Right forelimb (tissue), 1 donor: Measurements from ENCODE around the gene OLFML2B.
"Not testable (repeated sequence)": the region's sequence is repeated elsewhere in the genome, so short reads cannot be mapped to it uniquely, and the experiment has no call there.

Experiments
- DNase-seq: peaks from one replicate; pipeline ENCODE4 v3.0.0-alpha.2; 2018

OLFML2B gene

DNA sequence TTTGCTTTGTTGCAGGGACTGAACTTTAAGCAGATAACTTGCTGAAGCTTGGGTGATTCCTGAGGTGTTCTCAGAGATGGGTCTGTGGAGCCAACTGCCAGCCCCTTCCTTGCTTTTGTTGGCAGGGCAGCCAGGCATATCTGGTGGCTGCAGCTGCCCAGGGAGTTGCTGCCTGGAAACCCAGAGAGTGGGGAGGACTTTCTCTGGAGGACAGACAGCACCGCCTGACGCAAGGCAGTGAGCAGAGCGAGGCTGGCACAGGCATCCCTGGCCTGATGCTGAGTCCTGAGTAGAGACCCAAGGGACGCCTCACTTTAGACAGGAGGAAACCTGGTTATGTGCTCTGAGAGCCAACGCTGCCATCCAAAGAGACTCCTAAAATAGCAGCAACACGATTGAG lies 9.8 kb upstream of the OLFML2B start:
- no peak for DNase-seq

DNA sequence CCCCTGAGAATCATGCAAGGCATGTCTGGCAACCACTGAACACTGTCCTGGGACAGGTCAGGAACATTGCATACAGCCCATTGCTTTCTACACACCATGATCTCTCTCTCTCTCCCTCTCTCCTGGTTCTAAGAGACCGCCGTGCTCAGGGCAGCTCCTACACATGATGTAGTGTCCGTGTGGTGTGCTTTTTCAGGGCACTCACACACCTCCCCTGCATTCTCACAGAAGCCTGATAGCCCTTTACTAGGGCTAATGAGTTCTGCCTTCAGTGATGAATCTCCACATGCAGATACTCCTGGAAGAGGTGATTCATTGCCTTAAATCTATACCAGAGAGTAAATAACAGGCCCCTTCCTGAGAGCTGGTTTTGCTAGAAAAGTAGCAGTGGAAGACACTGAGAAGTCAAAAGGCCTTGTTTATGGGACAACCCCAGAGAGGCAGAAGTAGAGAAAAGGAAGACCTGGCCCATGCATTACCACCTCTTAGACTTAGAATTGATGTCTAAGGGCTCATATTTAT lies 7.2 kb upstream of the OLFML2B start:
- no peak for DNase-seq

DNA sequence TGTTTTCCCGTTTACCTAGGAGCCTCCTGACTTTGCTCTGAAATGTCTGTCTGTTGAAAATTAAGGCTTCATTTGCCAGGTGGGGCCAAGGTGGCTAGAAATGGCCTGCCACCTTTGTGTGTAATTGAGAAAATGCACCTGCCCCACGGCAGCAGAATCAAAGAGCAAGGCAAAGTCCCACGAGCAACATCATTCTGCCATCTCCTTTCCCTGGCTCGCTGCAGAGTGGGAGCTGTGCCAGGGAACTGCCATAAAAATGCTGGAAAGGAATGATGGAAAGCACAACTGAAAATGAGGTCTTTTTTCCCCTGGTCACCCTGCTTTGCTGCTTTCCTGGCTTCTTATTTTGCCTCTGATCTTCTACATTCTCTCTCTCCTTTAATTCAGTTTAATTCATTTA lies 5.5 kb upstream of the OLFML2B start:
- DNase-seq = peak; percentile 66

DNA sequence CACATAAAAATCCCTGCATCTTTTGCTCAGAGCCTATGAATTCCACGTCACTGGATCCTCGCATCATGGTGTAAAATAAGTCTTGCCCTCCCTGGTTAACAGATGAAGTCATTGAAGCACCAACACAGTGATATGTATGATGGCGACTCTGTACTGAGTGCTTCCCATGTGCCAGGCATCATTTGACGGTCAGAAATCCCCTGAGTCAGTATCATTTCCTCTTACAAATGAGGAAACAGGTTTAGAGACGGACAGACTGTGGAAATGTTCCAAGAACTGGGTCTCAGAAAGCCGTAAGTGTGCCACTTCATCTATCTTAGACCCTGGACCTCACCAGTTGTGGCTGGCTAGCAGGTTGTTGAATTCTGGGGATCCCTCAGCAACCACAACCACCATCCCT lies 5.1 kb upstream of the OLFML2B start:
- DNase-seq = no peak

DNA sequence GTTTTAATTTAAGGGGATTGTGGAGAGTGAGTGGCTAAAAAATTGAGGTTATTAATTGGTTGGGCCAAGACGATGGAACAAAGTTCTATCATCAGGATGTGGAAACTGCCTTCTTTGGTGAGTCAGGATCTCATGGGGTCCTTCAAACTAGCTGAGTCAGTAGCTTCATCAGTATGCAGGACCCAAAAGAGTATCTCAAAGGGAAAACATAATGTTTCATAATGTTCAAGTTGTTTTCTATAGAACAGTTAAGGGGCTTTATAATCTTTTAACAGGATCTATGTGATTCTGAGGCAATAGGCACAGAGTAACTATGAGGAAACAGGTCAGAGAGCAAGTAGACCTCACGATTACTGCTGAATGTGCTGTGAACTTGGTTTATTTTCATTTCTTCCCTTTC lies 3.2 kb upstream of the OLFML2B start:
- DNase-seq = no peak

DNA sequence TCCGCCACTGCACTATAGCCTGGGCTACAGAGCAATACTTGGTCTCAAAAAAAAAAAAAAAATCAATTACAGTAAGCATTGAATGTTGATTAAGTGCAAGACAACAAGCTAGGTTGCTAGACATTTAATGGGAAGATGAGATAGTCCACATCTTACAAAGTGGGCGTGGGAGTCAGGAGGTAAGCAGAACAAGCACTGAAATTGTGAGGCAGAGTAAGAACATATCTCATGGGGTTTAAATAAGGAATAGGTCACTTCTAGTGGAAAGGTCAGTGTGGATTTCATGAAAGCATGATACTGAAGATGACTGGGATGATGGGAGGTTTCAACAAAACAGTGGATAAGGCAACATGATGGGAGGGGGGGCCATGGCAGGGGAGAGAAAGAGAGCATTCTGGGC lies 1.9 kb upstream of the OLFML2B start:
- peak; percentile 10 for DNase-seq

DNA sequence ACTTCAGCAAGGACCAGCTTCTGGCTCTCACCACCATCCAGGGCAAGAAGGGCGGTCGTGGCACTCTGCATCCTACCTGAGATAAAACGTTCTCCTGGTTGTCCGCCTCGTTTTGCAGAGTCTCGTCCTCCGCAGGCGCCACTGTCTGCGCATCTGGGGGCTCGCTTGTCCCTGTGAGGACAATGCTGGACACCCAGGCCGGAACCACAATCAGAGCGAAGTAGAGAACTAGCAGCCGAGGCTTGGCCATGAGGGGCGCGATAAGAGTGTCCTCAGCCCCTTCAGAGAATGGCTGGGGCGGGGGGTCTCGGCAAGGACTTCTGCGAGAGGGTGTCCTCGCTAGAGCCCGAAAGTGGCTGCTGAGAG lies 505 bp downstream of the OLFML2B start:
- DNase-seq = no peak

DNA sequence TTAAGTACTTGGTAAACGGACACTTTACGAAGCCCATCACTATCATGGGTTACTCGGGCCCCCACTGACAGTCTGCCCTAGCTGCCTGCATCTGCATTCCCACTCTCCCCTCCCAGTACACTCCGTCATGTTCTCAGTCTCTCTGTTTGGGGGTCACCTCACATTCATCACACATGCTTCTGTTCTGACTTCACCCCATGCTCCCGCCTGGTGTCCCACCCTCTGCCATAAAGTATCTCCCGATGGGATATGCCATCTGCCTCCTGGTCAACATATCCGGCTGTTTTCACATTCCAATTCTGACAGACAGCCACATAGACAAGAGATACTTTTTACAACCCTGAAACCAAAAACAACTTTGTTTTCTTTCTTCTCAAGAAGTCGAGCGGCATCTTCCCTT lies 1.0 kb downstream of the OLFML2B start:
- peak; percentile 49 for DNase-seq

DNA sequence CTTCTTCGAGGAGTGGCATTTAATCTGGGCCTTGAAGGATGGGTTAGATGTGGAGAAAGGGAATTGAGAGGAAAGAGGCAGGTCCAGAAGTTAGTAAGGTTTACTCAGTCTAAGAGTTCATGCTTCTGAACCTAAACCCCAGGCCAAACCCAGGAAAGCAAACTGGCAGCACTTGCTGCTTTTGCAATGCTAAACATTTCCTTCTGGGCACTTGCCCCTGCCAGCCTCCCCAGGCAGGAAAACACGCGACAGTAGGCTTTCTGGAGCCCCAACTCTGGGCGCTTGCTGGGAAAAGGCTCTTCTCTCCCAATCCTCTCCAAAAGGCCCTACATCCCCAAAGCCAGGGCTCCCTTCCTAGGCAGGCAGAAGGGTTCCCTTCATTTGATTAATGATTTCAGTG lies 2.5 kb downstream of the OLFML2B start:
- DNase-seq = peak; percentile 39

DNA sequence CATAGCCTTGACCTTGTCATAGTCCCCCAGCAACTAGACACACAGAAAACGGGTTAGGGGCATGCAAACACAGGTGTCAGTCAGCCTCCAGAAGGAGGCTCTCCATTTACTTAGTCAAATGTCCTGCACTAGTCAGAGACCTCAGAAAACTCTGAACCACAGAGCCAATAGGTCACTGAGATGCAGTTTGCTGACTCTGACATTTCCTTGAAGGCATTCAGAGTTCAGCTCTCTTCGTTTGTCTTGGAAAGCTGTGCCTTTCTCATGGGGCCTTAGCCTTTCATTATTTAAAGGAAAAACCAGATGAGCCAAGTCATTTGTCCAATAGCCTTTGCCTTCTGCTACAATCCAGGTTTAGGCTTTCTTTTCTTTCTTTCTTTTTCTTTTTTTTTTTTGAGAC lies 3.5 kb downstream of the OLFML2B start:
- DNase-seq = peak; percentile 44

DNA sequence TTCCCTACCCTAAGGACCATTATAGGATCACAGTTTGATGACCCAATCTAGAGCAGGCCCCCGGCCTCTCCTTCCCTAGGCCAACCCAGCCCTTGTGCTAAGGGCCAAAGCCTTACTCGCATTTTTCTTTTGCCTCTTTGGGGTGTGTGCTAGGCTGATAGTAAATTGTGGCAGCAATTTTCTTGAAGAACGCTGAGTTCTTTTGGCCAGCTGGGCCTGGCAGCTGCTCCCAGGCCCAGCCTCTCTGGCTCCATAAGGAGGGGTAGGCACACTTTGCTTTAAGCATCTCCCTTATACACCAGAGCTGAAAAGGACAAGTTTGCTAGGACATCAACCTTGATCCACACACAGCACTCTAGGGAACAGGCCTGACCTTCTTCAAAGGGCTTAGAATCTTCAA lies 4.2 kb downstream of the OLFML2B start:
- peak; percentile 40 for DNase-seq

DNA sequence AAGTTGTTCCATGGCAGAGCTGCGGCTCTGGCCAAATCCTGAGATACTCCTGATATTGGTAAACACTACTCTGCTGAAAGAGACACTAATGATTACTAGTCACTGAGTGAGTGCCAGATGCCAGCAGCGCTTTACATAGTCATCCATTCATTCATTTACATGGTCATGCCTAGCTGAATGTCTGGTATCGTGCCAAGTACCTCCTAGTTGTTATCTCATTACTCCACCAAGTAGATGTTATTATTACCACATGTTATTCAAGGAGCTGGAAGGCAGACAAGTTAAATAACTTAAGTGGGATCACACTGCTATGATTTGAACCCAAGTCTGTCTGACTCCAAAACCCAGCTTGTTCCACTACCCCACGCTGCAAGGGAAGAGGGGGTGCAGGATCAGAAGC lies 4.7 kb downstream of the OLFML2B start:
- DNase-seq = no peak

DNA sequence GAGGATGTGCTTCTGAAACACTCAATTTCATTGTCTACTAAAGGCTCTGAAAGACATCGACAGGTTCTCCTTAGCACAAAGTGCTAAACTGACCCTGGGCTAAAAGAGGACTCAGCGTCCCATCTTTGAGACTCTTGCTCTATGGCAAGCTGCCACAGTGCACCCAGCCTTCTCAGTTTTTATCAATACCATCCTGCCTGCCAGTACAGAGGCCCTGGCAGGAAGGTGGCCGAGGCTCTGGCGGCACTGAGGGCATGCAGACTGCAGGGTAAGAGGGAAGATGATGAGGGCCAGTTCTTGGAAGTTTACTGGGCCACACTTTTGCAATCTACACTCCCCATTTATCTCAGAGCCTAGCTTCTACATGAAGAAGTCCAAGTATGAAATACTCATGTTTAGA lies 5.3 kb downstream of the OLFML2B start:
- DNase-seq = no peak

DNA sequence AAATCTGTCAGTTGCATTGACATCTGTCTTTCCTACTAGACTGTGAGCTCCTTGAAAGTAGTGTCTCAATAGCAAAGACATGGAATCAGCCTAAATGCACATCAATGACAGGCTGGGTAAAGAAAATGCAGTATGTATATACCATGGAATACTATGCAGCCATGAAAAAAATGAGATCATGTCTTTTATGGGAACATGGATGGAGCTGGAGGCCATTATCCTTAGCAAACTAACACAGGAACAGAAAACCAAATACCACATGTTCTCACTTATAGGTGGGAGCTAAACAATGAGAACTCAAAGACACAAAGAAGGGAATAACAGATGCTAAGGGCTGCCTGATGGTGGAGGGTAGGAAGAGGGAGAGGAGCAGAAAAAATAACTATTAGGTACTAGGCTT lies 5.9 kb downstream of the OLFML2B start:
- not testable (repeated sequence) for DNase-seq

DNA sequence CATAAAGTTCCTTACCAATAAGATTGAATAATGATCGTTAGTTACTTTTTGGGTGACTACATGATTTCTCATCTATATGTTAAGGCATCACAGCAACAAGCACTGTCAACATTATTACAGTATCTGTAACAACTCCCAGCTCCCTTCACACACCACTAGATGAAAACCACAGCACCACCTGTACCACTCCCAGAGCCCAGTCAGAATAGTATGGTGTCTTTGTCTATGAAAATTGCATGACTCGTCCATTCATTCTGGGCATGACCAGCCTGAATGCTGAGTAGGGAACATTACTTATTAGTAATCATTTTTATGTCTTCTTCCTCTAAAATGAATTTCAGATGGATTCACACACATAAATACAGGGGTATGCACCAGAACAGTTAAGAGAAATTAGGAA lies 7.0 kb downstream of the OLFML2B start:
- no peak for DNase-seq

DNA sequence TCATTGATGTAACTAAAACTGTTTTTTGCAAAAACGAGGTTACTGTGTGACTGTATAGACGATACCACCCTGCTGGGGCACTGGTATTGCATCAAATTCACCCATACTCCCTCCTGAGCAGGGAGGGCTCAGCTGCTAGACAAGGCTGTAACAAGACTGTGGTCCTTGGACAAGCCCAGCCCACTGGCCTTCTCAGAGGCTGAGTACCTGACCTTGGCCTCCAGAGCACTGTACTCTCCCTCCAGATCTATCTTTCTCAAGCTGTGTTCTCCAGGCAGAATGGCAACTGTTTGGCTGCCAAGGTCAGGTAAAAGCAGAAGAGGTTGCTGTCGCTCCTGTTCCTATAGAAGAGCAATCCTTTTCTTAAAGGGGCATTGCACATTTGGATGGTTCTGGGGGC lies 8.5 kb downstream of the OLFML2B start:
- DNase-seq = no peak

DNA sequence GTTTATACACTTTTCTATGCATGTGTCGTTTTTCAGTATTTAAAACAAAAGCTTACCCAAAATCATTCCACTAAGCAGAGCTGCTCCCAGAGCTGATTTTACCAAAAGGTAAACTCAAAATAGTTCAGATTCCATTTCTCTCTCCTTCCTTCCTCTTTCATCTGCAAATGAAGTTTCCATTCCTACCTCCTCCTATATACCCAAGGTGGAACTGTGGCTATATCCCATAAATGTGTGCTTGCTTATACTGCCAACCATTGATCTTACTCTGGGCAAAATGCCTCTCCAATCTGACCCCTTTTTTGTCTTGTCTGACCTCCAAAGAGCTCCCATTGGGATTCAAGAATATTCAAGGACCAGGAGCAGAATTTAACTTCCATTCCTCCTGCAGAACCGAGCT lies 9.5 kb downstream of the OLFML2B start:
- DNase-seq = no peak

DNA sequence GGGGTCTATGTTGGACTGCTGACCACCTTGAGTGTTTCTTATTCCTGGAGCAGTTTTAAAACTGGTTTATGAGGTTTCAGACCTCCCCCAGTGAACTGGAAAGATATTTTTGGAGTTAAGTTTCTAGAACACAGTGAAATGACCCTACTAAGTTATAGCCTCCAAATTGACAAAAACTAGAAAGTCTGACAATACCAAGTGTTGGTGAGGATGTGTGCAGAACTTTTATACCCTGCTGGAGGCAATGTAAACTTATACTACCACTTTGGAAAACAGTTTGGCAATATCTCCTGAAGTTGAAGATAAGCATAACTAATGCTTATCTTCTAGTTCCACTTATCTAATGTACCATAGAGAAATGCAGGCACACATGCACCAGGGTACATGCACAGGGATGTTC lies 10.4 kb downstream of the OLFML2B start:
- no peak for DNase-seq

DNA sequence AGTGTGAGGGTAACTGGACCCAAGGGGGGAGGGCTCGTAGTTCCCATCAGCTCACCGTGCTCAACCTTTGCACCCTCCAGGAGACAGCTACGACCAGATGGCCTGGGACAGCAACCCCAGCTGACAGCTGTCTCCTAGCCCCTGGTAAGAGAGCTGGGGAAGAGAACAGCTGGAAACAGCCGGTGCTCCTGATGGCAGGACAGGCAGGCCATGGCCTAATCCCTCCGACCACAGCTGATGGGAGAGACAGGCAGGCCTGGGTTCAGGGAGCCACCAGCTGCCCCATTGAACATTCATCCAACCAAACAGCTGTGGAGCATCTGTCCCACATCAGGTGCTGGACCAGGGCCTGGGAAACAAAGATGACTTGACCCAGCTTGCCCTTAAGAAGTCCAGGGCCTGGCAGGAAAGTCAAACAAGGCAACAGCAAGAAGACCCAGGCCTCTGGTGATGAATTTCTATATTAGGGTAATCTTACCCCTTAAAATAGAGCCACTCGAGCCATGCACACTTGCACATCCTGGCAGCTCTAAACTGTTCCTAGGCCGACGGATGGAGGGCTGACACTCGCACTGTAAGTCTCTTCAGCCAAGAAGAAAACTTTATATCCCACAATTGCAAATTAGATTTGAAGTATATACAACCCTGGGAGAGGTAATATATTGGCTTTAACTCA lies 12.2 kb downstream of the OLFML2B start:
- DNase-seq = peak; percentile 77

DNA sequence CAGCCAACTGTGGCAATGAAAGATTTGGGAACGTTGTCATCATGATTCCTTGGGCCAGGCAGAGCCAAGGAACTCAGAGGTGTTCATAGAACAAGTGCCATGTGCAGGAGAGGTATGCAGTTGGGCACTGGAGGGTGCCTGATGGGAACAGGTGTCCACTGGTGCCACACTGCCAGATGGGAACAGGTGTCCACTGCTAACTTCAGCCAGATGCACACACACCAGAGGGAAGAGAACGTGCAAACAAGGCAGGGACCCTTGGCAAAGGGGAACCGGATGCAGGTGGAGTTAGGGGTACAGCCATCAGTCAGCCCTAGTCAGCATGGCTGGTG lies 13.5 kb downstream of the OLFML2B start:
- no peak for DNase-seq

DNA sequence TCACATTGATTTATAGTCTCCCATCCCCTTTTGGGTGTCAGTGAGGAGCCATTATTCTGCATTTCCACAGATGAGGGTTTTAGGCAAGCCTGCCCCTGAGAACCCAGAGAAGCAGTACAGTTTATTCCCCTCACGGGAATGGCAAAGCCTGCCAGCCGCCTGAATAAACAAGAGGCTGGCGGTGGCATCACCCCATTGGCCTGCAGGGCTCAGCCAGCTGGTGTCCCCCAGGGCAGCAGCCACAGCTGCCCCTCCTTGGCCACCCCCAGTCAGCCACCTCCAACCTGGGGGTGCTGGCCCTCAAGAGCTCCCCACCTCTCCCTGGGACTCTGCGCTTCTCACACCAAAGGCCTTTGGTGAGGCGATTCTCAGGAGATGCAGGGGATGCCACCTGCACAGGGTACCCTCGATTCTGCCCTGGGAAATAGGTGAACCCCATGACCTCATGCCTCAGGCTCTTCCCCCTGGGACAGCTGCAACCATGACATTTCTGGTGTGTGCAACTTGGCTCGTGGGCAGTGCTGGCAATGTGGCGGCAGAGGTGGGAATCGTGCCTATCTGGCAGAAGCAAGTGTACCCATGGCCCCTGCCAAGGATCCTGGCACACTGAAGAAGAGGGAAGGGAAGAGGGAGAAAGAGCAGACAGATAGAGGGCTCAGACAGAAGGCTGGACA lies 14.0 kb downstream of the OLFML2B start:
- DNase-seq = no peak

DNA sequence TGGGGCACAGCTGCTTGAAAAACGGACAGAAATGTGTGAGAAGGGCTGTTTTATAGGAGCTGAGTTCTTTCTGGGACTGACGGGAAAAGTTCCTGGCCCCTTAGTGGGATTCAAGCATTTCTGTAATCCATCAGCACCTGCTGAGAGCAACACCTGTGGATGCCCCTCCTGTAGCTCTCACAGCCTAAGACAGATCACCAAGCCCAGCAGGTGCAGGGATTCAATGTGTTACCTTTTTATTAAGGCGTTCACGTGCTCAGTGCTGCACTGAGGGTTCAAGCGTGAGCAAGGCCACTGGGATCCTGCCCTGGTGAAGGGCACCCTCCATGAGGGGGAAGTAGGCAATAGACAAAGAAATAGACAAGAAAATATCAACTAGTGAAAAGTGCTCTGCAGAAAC lies 14.9 kb downstream of the OLFML2B start:
- no peak for DNase-seq

DNA sequence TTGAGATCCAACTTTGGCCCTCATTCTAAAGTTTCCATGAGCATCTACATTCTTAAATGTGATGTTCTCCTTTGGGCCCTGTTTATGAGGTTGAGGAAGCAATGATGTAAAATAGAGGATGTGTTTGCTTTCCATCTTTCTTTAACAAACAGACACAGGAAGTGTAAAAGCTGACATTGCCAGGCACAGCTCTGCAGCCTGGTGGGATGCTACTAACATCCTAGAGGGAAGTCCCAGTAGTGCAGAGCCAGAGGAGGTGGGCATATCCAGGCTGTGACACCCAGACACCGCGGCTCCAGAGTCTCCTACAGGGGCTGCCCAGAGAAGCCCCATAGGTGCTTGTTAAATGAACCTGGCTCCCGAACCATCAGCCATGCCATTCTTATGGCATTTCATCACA lies 16.2 kb downstream of the OLFML2B start:
- no peak for DNase-seq

DNA sequence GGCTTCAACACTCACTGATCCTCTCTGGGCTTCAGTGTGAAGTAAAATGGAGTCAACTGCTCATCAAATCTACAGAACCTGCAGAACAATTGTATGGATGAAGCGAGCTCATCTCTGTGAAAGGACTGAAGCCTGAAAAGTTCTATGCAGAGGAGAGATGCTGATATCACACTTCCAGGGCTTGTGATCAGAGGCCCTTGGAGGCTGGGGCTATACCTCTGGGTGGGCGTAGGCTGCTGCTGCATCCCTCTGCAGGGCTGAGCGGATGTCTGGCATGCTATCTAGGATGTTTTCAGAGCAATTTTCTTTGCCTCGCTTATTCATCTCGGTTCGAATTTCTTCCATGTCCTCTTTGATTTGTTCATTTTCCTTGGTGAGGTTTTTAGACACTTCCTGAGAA lies 17.6 kb downstream of the OLFML2B start:
- no peak for DNase-seq

DNA sequence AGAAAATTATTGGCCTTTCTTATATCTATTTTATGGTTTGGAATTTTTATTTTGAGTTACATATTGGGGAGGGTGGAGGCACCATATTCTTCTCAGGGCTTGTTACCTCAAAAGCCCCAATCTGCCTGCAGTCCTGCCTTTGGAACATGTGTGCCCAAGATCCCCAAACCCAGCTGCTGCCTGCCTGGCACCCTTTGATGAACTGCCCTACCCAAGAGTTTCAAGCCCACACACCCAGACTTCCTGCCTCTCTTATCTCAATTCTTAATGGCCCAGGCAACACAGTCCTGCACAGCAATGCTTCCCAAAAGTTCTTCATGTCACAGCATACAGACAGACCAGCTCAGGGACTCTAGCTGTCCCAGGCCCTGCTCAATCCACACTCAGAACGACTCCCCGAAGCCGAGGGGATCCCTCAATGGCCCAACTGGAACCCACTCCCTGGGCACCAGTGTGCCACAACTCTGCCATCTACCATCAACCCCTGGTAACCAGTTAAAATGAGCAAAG lies 19.2 kb downstream of the OLFML2B start:
- DNase-seq = no peak
